Smooth muscle cell of the pulmonary artery (primary cell): ENCODE measurements around the gene OR51F2. TPM values are rescaled to one million over a fixed set of nuclear protein-coding genes. Genes with fewer than 3 reads are reported as not detected.

Experiments
- total RNA-seq: library from RNA; depleted of rRNA; stranded (reverse); fragments of >200 nt; gene quantifications from 2 replicates; pipeline ENCODE4 v1.2.3, GENCODE V29; 2014

OR51F2 gene, protein sequence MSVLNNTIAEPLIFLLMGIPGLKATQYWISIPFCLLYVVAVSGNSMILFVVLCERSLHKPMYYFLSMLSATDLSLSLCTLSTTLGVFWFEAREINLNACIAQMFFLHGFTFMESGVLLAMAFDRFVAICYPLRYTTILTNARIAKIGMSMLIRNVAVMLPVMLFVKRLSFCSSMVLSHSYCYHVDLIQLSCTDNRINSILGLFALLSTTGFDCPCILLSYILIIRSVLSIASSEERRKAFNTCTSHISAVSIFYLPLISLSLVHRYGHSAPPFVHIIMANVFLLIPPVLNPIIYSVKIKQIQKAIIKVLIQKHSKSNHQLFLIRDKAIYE
- not detected in 2 replicates for total RNA-seq

GRCh38 chr11:4821021-4821420 is at the start of gene OR51F2:
Gene OR51F2, plus strand, starts transcription at chr11:4821321. Its CDS starts 101 bp downstream, at chr11:4821422.

DNA sequence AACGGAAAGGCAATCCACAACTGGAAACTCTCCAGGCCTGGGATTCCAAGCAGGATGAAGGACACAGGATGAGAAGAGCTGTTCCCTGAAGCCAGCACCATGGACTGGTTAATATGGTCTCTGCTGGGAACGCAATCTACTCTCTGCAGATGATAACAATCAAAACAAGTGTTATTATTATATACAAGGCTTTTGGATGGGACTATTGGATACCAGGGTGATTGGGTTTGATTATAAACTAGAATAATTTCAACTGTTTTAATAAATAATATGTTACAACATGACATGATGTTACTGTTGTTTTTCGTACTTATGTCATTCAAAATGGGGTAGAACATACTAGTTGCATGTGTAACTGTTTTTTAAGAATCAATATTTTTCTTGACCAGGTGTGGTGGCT is 16.8 kb upstream of the OR51F2 start, which contains the start of gene OR52R1:
TSS of gene OR52R1 (minus strand) at position 101 of the 400 bp plus-strand sequence. CDS start at position 101, 0 bp downstream.

DNA sequence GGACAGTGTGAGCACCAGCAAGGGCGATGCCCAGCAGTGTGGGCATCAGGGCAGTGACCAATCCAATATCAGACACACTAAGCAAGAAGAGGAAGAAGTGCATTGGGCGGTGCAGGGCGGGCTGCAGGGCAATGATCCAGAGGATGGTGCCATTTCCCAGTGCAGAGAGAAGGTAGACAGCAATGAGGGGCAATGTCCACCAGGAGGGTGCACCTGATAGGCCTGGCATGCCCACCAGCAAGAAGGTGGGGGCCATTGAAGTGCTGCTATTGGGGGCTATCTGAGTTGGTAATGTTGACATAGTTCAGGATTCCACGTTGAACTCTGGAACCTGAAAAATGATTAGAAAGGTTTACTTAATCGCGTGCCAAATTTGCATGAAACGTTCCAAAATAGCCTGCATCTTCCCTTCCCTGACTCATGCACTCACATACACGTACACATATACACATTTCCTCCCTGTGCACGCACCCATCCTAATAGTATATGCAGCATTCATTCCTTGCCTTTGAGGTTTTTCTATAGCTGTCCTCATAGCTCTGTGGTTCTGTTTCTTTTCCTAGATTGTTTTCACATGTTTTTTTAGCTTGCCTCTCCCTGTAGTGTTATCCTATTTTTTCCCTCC is 27.9 kb downstream of the OR51F2 start, which contains the start of gene OR51S1:
TSS of gene OR51S1 (minus strand) at position 301 of the 625 bp plus-strand sequence. CDS start at position 301, 0 bp downstream.

Other genes starting within 250 kb of the OR51F2 start
- gene OR52I2, start 239.6 kb upstream of the OR51F2 start, total RNA-seq: not detected in 2 replicates
- gene OR52I1, start 227.3 kb upstream of the OR51F2 start, total RNA-seq: not detected in 2 replicates
- 9.1 and 9.6 TPM in 2 replicates for gene TRIM68, start 213.1 kb upstream of the OR51F2 start, total RNA-seq
- not detected in 2 replicates for gene OR51D1, start 183.8 kb upstream of the OR51F2 start, total RNA-seq
- gene OR51E1, start 177.3 kb upstream of the OR51F2 start, total RNA-seq: 0.03 TPM in 1 of 2 replicates, not detected in the other
- gene OR51E2, start 123.5 kb upstream of the OR51F2 start, total RNA-seq: 0.33 TPM in 1 of 2 replicates, not detected in the other
- gene MMP26, start 116.5 kb upstream of the OR51F2 start, total RNA-seq: not detected in 2 replicates
- gene OR51F1, start 51.4 kb upstream of the OR51F2 start, total RNA-seq: not detected in 2 replicates
- not detected in 2 replicates for gene OR52R1, start 16.9 kb upstream of the OR51F2 start, total RNA-seq
- not detected in 2 replicates for gene OR51S1, start 27.9 kb downstream of the OR51F2 start, total RNA-seq
- not detected in 2 replicates for gene OR51T1, start 60.6 kb downstream of the OR51F2 start, total RNA-seq
- not detected in 2 replicates for gene OR51A7, start 82.5 kb downstream of the OR51F2 start, total RNA-seq
- not detected in 2 replicates for gene OR51G2, start 98.0 kb downstream of the OR51F2 start, total RNA-seq
- gene OR51G1, start 103.0 kb downstream of the OR51F2 start, total RNA-seq: not detected in 2 replicates
- gene OR51A4, start 126.3 kb downstream of the OR51F2 start, total RNA-seq: not detected in 2 replicates
- not detected in 2 replicates for gene OR51A2, start 134.4 kb downstream of the OR51F2 start, total RNA-seq
- gene OR51L1, start 173.5 kb downstream of the OR51F2 start, total RNA-seq: not detected in 2 replicates
- not detected in 2 replicates for gene OR52J3, start 225.2 kb downstream of the OR51F2 start, total RNA-seq
- gene OR52E2, start 238.3 kb downstream of the OR51F2 start, total RNA-seq: not detected in 2 replicates
- not detected in 2 replicates for gene OR52E1, start 248.3 kb downstream of the OR51F2 start, total RNA-seq